HG03521 (cell line): ENCODE results near the gene NRXN3.

Source experiments
- ATAC-seq: cut with Tn5 transposase; IDR thresholded peaks from one replicate; pipeline ENCODE4 v1.9.1; 2021; ENCODE audit warnings: mild to moderate bottlenecking, moderate library complexity; ENCODE audit not compliant: unreplicated experiment

The NRXN3 gene

DNA sequence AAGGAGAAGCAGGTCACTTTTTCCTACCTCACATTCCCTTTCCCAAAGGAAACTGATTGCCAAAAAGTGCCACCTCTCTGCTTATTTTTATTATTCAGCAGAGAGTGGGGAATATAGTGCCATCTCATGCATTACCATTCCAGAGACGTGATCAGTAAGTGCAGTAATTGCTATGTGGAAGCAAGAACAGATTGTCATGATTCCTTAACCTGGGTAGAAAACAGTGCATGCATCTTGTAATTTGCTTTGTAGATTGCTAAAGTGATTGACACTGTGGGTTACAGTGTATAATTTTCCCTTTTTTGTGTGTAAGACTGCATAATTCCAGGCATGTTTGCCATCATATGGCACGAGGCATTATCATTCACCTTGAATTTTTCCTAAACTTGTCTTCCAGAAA is 1708.6 kb downstream of the NRXN3 start:
- ATAC-seq, result no peak

DNA sequence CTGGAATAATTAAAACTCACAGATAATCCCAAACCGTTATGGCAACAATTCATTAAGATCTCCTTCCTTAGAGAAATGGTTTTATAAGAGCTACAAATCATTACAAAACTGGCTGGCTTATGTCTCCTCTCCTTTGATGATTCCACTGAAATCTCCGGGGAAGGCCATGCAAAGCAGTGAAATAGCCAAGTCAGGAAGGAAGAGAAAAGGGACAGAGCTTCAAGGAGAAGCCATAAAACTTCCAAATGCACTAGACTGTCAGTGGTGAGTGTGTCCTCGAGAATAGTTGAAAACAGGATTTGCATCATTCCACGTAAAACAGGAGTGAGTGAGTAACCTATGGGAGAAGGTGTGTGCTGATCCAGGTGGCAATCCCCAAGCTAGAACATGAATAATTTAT is 1711.1 kb downstream of the NRXN3 start:
- no peak for ATAC-seq

DNA sequence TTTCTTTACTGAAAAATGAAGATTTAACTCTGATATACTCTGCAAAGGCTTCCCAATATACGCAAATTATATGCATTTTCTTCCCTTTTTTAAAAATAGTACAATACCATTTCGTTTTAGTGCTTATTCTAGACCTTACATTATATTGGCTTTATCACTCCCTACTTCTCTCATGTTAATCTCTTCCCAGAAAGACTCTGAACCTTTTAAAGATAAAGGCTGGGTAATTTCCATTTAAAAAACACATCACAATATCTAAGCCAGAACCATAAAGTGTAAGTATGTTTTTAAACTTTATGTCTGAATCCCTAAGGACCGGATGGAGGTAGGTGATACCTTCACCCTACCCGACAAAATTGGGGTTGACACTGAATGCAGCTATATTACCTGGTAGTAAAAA is 1720.4 kb downstream of the NRXN3 start:
- ATAC-seq, result no peak

DNA sequence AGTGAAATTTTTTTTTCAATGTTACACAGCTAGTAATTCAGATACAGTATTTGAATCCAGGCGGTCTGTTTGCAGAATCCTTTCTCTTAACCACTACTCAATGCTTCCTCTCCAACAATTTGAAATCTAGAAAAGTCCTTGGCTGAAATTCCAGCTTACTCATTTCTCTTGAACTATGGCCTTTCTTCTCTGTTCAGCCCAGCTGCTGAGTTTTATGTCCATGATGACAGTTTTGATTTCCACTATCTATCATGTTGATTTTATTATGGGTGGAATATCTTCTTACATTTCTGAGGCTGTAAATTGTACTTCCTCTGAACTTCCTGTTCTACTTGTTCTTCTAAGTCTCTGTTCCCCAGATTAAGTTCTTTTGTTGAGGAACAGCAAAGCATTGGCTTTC is 1725.8 kb downstream of the NRXN3 start:
- no peak for ATAC-seq

DNA sequence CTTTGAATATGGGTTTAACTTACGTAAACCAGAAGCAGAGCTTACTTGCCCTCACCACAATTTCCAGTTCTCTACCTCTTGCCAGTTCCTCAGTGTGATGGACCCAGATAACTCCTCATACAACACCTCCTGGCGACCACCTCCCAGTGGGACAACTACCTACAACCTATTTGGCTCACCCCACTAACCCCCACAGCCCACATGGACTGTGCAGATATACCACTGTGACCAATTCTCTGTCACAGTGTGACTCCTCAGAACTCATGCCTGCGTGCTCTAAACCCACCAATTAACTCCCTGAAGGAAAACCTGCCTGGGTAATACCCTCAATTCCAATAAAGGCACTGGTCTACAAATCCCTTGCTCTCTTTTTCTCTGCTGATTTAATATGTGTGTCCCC is 1729.4 kb downstream of the NRXN3 start:
- ATAC-seq, result no peak

DNA sequence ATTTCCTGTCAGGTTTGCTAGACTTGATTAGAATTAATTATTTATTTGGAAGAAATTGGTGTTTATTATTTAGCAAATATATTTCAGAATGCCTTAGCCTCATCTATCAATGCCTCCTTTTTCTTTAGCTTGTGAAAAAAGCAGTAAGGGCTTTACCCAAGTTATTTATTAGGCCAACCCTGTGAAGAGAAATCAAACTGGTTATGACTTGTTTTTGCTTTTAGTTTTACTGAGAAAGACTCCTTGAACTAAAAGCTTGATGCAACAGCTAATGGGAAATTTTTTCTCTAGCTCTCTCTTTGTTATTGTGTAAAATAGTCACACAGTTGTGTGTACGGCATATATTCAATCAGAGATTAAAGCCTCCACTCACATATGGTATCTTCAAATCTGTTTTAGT is 1734.3 kb downstream of the NRXN3 start:
- no peak for ATAC-seq

DNA sequence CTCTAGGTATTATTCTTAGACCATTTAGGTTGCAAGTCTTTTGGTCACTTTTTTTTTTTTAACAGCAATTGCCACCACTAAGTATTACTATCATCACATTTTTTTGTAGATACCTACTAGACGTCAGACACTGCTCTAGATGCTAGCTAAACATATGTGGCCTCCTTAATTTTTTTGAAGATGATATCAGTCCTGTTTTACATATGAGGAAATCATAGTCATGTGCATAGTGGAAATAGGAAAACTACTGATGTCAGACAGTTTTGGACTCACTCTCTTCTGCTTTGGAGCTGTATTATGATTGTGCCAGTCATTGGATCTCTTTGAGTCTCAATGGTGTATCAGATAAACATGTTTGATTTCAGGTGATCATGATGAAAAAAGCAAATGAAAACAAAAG is 1736.8 kb downstream of the NRXN3 start:
- no peak for ATAC-seq

DNA sequence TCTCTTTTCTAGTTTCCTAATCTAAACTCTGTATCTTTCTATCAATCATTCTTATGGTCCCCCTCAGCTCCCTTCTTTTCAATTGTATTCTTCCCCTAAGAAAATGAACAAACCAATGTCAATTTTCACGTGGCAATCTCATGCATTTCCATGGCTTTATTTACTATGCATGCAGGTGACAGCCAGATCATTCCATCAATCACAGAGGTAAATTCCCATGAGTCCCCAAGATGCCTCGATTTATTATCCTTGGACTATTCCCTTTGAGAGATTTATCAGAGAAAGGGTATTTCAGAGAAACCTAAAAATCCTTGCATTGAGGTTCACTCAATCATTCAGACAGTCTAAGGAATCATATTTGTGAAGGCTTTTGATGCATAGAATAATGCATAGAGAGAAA is 1739.9 kb downstream of the NRXN3 start:
- ATAC-seq, result no peak

DNA sequence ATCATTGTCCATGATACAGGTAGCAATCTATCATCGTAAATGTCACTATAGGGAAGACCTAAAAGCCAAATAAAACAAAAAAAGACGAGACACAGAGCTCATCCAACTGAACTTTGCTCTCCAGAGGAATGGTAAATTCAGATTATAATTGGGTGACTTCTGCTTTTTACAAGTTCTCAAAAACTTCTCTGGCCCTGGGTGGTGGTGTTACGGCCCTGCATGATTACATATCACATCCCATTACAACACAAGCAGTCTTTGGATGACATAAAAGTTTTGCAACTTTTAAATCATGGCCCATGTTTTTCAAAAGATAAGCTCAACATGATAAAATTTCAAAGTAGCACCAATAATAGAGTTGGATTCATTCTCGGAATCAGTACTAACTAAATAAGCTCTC is 1741.6 kb downstream of the NRXN3 start:
- no peak for ATAC-seq

DNA sequence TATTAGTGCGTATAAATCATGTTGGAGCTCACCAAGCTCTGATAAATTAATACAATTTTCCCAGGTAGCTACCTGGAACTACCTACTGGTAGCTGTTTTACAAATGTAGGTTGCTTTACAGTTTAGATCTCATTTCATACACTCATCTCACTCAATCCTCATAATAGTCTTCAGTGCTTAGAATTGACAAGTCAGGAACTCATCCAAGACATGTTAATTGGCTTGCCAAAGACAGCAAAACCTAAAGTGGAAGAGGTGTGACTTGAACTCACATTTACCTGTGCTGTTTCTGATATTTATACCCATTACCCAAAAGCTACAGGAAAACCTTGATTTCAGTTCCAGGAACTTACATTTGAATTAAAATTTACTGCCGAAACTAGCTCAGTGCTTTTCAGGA is 1744.4 kb downstream of the NRXN3 start:
- ATAC-seq, result no peak

DNA sequence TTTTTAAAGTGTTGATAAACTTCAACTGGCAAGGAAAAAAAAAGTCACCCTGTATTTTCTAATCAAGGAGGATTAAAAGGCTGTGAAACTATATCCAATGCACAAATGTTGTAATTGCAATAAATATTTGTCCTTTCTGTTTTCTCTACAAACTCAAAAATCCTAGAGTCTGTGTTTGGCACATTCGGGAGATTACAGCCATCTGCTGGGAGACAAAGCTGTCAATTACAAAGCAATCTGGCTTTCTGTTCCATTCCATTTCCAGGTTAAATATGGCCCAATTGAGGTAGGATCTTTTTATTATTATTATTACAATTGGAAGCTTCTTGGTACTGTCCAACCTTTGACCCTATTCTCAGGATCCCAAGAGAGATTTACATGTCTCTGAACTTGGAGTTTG is 1745.2 kb downstream of the NRXN3 start:
- ATAC-seq, result no peak

DNA sequence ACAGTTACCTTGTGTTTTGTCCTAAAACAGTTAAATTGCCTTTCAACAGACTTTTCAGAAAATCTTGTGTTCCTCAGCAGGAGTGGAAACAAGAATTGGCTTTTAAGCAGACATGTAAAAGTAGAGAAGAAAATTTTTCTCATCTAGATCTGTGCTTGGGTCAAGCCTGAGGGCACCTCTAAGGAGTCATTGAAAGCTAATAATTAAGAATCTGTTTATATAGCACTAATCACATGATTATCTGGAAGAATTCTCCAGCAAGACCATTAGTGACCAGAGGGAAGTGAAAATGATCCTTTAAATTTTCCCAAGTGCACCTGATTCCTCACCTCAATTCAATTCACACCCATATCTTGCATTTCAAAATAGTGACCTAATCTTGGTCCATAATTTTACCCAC is 1746.1 kb downstream of the NRXN3 start:
- no peak for ATAC-seq

DNA sequence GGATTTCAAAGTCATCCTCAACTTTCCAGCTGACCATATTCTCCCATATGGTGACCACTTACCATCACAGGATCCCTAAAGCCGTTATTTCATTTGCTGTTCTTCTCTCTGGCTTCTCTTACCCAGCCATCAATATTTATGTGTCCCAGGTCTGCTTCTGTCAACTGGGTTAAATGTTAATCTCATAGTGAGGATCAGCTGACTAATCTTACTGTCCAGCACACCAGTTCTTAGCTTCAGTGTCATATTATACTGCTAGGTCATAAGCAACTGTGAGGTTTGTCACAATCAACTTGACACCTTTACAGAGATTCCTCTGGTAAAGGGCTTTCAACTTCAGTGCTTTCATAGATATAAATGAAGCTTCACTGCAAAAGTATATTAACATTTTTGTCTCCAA is 1746.7 kb downstream of the NRXN3 start:
- no peak for ATAC-seq
